GM12865 (cell line): ENCODE measurements around the gene CHRNG.
A peak's percentile ranks its signal among the peaks of the same experiment; 100 is the strongest.

Source experiments
- DNase-seq: peaks from one replicate; pipeline ENCODE4 v3.0.0; 2010; ENCODE audit warnings: low read depth
- H3K4me3 ChIP-seq: 2 replicates; pipeline ENCODE4 v1.5.1; 2011; ENCODE audit warnings: mild to moderate bottlenecking, low read depth, low read length, control low read depth
- CTCF ChIP-seq: IDR thresholded peaks from 2 replicates; pipeline ENCODE4 v1.5.1; 2011; ENCODE audit warnings: low read length, control low read depth, low read depth, inconsistent platforms; ENCODE audit not compliant: insufficient read depth; ENCODE audit errors: missing control alignments

Gene CHRNG

DNA sequence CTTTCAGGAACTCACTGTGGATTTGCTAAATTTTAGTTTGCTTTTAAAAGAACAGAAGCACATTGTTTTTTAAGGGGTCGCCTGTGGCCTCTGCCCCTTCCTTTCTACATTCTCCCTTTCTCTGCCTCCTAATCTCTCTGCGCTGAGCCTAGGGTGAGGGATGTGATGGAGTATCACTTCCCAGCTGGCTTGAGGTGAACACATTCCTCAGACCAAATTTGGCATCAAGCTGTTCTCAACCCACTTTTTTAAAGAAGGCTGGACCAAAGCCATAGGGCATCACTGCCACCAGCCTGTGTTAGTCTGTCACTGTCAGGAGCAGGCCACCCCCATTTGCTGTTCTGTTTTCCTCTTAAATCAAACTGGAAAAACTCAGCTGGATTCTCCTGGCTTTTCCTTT lies 38.3 kb downstream of the CHRNG start:
- no peak for TF ChIP-seq CTCF
- DNase-seq: no peak
- H3K4me3 ChIP-seq: no peak overlapping the region

DNA sequence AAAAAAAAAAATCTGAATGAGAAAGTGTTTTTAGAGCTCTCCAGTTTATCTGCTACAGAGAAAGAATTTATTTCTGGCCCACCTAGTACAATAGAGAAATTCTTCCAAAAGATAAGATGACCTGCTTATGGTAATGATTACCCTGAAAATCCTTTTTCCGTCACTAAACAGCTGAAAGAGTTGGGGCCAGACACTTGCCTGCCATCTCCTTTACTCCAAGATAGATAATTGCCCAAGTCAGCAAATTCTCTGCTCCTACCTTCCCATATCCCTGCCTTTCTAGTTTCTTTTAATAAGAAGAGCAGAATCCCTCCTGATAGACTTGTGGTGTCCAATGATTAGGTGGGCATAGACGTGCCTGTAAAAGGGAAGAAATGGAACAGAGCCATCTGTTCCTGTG lies 39.1 kb downstream of the CHRNG start:
- DNase-seq: no peak
- no peak overlapping the region for H3K4me3 ChIP-seq
- no peak for TF ChIP-seq CTCF

DNA sequence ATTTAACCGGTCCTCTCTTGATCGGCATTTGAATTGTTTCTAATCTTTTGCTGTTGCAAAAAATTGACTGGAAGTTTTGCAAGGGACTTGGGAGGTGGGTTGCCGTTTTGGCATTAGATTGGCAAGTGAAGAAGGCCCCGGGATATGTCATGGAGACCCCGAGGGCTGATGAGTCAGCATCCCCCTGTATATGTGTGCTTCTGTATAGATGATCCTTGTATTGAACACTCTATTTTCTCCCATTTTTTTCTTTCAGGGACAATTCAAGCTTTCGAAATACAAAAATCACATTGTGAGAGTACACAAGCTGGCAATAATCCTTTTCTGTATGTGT lies 41.1 kb downstream of the CHRNG start:
- TF ChIP-seq CTCF: no peak
- DNase-seq: no peak
- H3K4me3 ChIP-seq: no peak overlapping the region

GRCh38 chr2:232581725-232582124 lies 42.2 kb downstream of the CHRNG start:
- H3K4me3 ChIP-seq: no peak overlapping the region
- peak; percentile 37 for DNase-seq
- TF ChIP-seq CTCF: no peak

- H3K4me3 ChIP-seq: no peak overlapping the region
- DNase-seq: no peak
- TF ChIP-seq CTCF: no peak
These were observed 44.7 kb downstream of the CHRNG start for GRCh38 chr2:232584238-232584637.

- no peak for TF ChIP-seq CTCF
- no peak for DNase-seq
- H3K4me3 ChIP-seq: no peak overlapping the region
These were observed 47.5 kb downstream of the CHRNG start for GRCh38 chr2:232586943-232587505.

DNA sequence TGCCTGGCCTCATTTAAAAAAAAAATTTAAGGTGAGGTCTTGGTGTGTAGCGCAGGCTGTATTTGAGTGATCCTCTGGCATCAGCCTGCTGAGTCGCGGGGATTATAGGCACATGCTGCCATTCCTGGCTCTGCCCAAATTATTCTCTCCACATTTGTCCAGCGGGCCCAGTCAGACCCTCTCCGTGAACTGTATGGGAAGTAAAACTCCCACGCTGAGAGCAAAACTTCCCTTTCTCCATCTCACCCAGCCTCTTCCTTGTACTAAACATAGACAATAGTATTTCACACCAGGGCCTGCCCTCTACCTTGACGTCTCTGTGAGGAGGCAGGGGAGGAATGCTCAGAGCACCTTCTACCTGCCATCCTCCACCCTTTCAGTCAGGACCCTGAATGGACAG lies 48.0 kb downstream of the CHRNG start:
- DNase-seq: no peak
- TF ChIP-seq CTCF: no peak
- H3K4me3 ChIP-seq: no peak overlapping the region
